ENCODE results near the gene ACOT8.

ACOT8 gene

DNA sequence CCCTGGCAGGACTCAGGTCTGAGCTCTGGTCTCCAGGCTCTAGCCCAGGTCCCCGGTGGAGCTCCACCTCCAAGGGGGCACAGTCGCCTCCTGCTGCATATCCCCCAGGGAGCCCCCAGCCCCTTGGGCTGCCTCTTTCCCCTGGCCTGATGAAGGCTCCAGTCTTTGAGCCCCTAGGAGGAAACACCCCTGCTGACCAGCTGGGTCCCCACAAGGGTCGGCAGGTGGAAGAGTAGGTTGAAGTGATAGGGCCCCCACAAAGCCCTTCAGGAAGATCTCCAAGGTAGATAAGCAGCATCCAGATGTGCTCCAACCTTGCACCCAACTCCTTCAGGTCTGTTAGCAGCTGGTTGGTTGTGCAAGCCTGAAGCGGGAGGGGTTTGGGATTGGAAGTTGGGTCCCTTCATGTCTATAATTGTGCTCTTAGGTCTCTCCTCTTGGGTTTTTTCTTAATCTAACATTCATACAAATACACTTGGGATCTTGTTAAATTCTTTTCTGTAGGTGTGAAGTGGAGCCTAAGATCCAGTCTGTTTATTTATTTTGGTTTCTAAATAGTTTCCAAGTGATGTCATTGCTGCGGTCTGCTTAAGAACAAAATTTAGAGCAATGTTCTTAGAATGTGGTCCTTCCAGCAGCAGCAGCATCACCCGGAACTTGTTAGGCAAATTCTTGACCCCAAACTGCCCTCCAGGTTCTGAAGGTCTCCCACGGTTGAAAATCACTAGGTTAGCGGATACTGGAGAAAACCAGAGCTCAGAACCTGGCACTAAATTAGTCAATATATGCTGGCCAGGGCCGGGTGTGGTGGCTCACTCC lies 39.6 kb downstream of the ACOT8 start:
- Histone ChIP-seq H3K27ac (ENCODE audit: low read depth in 2 of 2, low read length in 2 of 2) (no peak overlapping the region), H3K36me3 (ENCODE audit: control insufficient read depth in 2 of 2, insufficient read depth in 2 of 2, low read length in 2 of 2) (no peaks in the 10 kb centered on the region), H3K27me3 (ENCODE audit: control insufficient read depth in 2 of 2, insufficient read depth in 2 of 2, low read length in 2 of 2) (no peaks in the 10 kb centered on the region)

DNA sequence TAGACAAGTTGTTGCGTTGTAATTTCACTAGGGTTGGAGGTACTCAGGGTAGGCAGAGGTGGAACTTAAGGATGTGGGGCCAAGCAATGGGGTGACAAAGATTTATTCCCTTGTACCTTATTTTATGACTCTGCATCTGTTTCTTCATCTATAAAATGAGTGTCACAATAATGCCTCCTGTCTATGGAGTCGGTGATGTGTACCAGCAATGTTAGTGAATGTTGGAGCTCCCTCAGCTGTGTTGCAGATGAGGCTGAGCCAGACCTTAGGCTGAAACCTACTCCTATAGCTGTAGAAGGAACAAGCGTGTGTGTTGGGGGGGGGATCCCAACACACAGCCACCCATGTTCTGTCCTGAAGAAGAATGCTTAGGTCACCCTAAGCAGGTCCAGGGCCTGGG lies 40.2 kb downstream of the ACOT8 start:
- no peak overlapping the region for H3K27ac ChIP-seq (ENCODE audit: low read depth in 2 of 2, low read length in 2 of 2)
- H3K36me3 ChIP-seq (ENCODE audit: control insufficient read depth in 2 of 2, insufficient read depth in 2 of 2, low read length in 2 of 2): no peaks in the 10 kb centered on the region

More for the DNA sequence above, 39.6 kb downstream of the ACOT8 start:
- H3K9me3 ChIP-seq (ENCODE audit: control insufficient read depth in 2 of 2, low read length in 2 of 2): no peaks in the 10 kb centered on the region
- H3K4me3 ChIP-seq (ENCODE audit: low read length in 2 of 2): no peak overlapping the region
- H3K4me1 ChIP-seq (ENCODE audit: control insufficient read depth in 2 of 2, insufficient read depth in 2 of 2, low read length in 2 of 2): peaks cover 18 to 21% of the 10 kb centered on the region in 2 donors
- no peak overlapping the region for H3K9ac ChIP-seq (ENCODE audit: low read depth in 1 of 2, low read length in 2 of 2)

DNA sequence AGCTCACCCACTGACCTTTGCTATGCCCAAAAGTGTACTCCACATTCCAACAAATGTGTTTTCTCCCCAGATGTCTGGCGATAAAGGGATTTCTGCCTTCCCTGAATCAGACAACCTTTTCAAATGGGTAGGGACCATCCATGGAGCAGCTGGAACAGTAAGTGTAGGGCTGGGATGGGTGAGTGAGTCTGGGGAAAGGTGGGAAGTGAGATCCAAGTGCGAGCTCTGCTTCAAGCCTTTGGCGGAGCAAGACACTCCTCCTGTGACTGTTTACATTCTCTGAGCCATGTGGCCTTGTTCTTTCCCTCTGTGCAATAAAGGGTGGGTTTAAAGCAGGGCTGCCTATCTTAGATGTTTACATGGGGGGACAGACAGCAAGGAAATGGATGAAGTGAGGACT lies 42.9 kb downstream of the ACOT8 start:
- H3K27ac ChIP-seq (ENCODE audit: low read depth in 2 of 2, low read length in 2 of 2): no peak overlapping the region
- H3K9me3 ChIP-seq (ENCODE audit: control insufficient read depth in 2 of 2, low read length in 2 of 2): no peaks in the 10 kb centered on the region
- peaks cover 10 to 19% of the 10 kb centered on the region in 2 donors for H3K4me1 ChIP-seq (ENCODE audit: control insufficient read depth in 2 of 2, insufficient read depth in 2 of 2, low read length in 2 of 2)

More for the DNA sequence above, 40.2 kb downstream of the ACOT8 start:
- H3K4me1 ChIP-seq (ENCODE audit: control insufficient read depth in 2 of 2, insufficient read depth in 2 of 2, low read length in 2 of 2): peaks cover 13 to 19% of the 10 kb centered on the region in 2 donors
- H3K27me3 ChIP-seq (ENCODE audit: control insufficient read depth in 2 of 2, insufficient read depth in 2 of 2, low read length in 2 of 2): no peaks in the 10 kb centered on the region
- H3K9ac ChIP-seq (ENCODE audit: low read depth in 1 of 2, low read length in 2 of 2): no peak overlapping the region
- no peak overlapping the region for H3K4me3 ChIP-seq (ENCODE audit: low read length in 2 of 2)
- H3K9me3 ChIP-seq (ENCODE audit: control insufficient read depth in 2 of 2, low read length in 2 of 2): no peaks in the 10 kb centered on the region

DNA sequence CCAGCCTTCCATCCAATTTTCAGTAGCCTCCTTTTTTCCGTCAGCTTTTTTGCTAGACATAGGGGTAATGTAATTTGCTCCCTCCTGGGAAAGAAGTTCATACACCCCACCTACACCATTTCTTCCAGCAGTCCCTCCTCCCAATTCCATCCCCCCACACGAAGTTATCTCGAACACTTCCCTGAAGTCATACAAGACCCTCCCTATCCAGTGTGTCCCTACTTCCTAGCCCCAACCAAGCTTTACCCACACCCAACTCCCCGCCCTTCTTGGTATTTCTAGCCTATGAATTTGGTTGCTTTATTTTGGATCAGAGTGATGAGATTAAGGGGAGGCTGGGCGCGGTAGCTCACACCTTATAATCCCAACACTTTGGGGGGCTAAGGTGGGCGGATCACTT lies 43.7 kb downstream of the ACOT8 start:
- H3K9me3 ChIP-seq (ENCODE audit: control insufficient read depth in 2 of 2, low read length in 2 of 2): no peaks in the 10 kb centered on the region
- peak overlapping the region; percentile 71 to 77 for H3K4me3 ChIP-seq (ENCODE audit: low read length in 2 of 2)
- H3K27me3 ChIP-seq (ENCODE audit: control insufficient read depth in 2 of 2, insufficient read depth in 2 of 2, low read length in 2 of 2): no peaks in the 10 kb centered on the region
- H3K36me3 ChIP-seq (ENCODE audit: control insufficient read depth in 2 of 2, insufficient read depth in 2 of 2, low read length in 2 of 2): peaks cover 24 to 27% of the 10 kb centered on the region in 2 donors
- no peak overlapping the region for H3K27ac ChIP-seq (ENCODE audit: low read depth in 2 of 2, low read length in 2 of 2)
- H3K9ac ChIP-seq (ENCODE audit: low read depth in 1 of 2, low read length in 2 of 2): no peak overlapping the region
- peaks cover 10 to 19% of the 10 kb centered on the region in 2 donors for H3K4me1 ChIP-seq (ENCODE audit: control insufficient read depth in 2 of 2, insufficient read depth in 2 of 2, low read length in 2 of 2)

More for the DNA sequence above, 42.9 kb downstream of the ACOT8 start:
- Histone ChIP-seq H3K36me3 (ENCODE audit: control insufficient read depth in 2 of 2, insufficient read depth in 2 of 2, low read length in 2 of 2) (peaks cover 18 to 21% of the 10 kb centered on the region in 2 donors), H3K9ac (ENCODE audit: low read depth in 1 of 2, low read length in 2 of 2) (no peak overlapping the region), H3K4me3 (ENCODE audit: low read length in 2 of 2) (no peak overlapping the region), H3K27me3 (ENCODE audit: control insufficient read depth in 2 of 2, insufficient read depth in 2 of 2, low read length in 2 of 2) (no peaks in the 10 kb centered on the region)

DNA sequence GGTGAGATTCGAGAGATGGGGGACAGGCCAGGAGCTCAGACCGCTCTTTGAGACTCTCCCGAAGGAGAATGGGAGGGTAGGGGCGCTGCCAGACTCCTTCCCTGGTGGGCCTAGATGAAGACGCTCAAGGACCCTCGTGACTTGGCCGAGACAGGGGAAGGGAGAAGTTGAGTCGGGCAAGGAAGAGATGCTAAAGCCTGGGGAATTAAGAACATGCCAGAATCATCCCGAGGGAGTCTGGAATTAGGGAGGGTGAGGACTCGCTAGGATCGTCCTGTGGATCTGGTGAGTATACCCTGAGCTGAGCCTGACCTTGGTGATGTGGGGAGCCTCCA lies 44.2 kb downstream of the ACOT8 start:
- Histone ChIP-seq H3K9ac (ENCODE audit: low read depth in 1 of 2, low read length in 2 of 2) (peak overlapping the region in 1 of 2 donors; percentile 65), H3K27ac (ENCODE audit: low read depth in 2 of 2, low read length in 2 of 2) (no peak overlapping the region)

DNA sequence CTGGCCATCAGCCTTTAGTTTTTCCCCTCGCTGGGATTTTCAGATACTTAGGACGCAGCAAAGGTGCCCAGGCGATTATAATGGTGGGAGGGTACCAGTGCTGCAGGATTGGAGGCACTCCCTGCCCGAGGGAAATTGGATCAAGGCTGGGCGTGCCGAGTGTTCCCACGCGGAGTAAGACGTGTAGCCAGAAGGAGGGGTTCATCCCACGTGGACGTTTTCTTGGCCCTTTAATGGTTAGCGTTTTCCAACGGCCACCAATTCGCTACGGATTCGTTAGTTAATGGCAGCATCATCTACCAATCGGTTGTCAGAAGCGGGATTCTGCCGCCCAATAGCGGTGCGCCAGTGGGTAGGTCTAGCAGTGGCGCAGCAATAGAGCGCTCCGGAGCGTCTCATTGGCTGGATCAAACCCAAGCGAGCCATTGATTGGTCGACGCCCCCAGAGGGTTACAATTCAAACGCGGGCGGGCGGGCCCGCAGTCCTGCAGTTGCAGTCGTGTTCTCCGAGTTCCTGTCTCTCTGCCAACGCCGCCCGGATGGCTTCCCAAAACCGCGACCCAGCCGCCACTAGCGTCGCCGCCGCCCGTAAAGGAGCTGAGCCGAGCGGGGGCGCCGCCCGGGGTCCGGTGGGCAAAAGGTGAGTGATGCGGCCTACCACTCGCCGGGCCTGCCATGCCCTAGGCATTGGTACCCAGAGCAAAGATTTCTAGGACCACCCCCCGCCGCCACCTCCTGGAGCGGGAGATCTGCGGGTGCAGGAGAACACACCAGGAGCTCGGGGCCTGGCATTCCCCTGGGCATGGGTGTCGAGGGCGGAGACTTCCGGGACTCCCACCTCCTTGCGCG lies 44.8 kb downstream of the ACOT8 start, which contains the start of gene UBE2C:
UBE2C (plus strand) TSS at position 488 of the 849 bp plus-strand sequence; CDS start at position 540, 52 bp downstream.
- peaks cover 10 to 19% of the 10 kb centered on the region in 2 donors for H3K4me1 ChIP-seq (ENCODE audit: control insufficient read depth in 2 of 2, insufficient read depth in 2 of 2, low read length in 2 of 2)
- H3K36me3 ChIP-seq (ENCODE audit: control insufficient read depth in 2 of 2, insufficient read depth in 2 of 2, low read length in 2 of 2): peaks cover 24 to 29% of the 10 kb centered on the region in 2 donors
- H3K9me3 ChIP-seq (ENCODE audit: control insufficient read depth in 2 of 2, low read length in 2 of 2): no peaks in the 10 kb centered on the region
- H3K4me3 ChIP-seq (ENCODE audit: low read length in 2 of 2): peak within 1 kb of the TSS; percentile 71 to 77
- no peaks in the 10 kb centered on the region for H3K27me3 ChIP-seq (ENCODE audit: control insufficient read depth in 2 of 2, insufficient read depth in 2 of 2, low read length in 2 of 2)
- peak within 1 kb of the TSS; percentile 47 to 65 for H3K9ac ChIP-seq (ENCODE audit: low read depth in 1 of 2, low read length in 2 of 2)
- H3K27ac ChIP-seq (ENCODE audit: low read depth in 2 of 2, low read length in 2 of 2): peak within 1 kb of the TSS; percentile 57 to 72

More for the DNA sequence above, 44.2 kb downstream of the ACOT8 start:
- Histone ChIP-seq H3K4me1 (ENCODE audit: control insufficient read depth in 2 of 2, insufficient read depth in 2 of 2, low read length in 2 of 2) (peaks cover 10 to 19% of the 10 kb centered on the region in 2 donors), H3K4me3 (ENCODE audit: low read length in 2 of 2) (peak overlapping the region; percentile 71 to 77), H3K27me3 (ENCODE audit: control insufficient read depth in 2 of 2, insufficient read depth in 2 of 2, low read length in 2 of 2) (no peaks in the 10 kb centered on the region), H3K36me3 (ENCODE audit: control insufficient read depth in 2 of 2, insufficient read depth in 2 of 2, low read length in 2 of 2) (peaks cover 24 to 29% of the 10 kb centered on the region in 2 donors), H3K9me3 (ENCODE audit: control insufficient read depth in 2 of 2, low read length in 2 of 2) (no peaks in the 10 kb centered on the region)

DNA sequence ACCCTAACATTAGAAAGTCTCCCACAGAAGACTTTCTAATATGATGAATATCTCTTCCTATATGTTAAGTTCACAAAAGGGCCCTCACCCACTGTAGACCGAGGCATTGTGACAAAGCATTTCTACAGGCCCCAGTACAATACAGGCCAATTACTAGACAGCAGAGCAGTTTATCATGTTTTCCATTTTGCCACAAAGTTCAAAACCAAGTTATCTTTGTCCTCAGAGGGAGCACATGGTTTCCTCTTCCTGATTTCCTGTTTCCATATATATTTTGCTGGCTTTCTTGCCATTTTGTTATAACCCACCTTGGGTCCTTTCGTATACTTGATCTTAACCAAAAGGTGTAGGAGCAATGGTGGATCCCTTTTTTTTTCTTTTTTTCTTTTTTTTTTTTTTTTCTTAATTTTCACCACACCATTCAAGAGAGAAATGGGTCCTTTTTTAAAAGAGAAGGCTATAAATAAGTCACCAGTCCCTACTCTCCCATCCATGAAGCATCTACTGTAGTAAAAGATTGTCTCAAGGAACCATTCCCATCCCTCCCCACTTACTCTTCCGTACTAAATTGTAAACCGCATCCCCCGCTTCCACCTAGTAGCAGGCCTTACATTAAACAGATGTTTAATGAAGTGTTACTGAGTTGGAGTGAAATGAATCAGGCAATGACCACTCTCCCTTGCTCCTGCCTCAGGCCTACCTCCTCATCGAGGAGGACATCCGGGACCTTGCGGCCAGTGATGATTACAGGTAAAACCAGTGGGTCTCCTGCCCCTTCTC lies 46.8 kb downstream of the ACOT8 start:
- H3K36me3 ChIP-seq (ENCODE audit: control insufficient read depth in 2 of 2, insufficient read depth in 2 of 2, low read length in 2 of 2): peaks cover 32 to 41% of the 10 kb centered on the region in 2 donors
- H3K27ac ChIP-seq (ENCODE audit: low read depth in 2 of 2, low read length in 2 of 2): no peak overlapping the region
- no peaks in the 10 kb centered on the region for H3K27me3 ChIP-seq (ENCODE audit: control insufficient read depth in 2 of 2, insufficient read depth in 2 of 2, low read length in 2 of 2)
- H3K4me1 ChIP-seq (ENCODE audit: control insufficient read depth in 2 of 2, insufficient read depth in 2 of 2, low read length in 2 of 2): peaks cover 10 to 19% of the 10 kb centered on the region in 2 donors
- H3K4me3 ChIP-seq (ENCODE audit: low read length in 2 of 2): no peak overlapping the region
- H3K9me3 ChIP-seq (ENCODE audit: control insufficient read depth in 2 of 2, low read length in 2 of 2): no peaks in the 10 kb centered on the region
- no peak overlapping the region for H3K9ac ChIP-seq (ENCODE audit: low read depth in 1 of 2, low read length in 2 of 2)

DNA sequence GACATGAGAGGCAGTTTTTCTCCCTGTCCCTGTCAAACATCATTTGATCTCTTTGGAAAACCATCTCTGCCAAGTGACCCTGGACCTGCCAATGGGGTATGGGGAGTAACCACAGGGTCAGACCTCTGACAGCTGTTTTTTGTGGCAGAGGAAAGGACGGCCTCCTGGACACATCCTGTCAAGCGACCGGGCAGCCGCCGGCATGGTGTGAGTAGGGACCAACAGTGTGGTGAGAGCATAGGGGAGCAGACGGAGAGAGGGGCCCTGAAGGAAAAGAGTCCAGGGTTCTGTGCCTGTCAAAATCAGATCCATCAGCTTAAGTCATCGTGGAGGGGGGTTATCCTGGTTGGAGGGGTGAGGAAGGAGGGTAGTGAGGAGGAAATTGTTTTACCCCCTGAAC lies 55.3 kb downstream of the ACOT8 start:
- H3K36me3 ChIP-seq (ENCODE audit: control insufficient read depth in 2 of 2, insufficient read depth in 2 of 2, low read length in 2 of 2): peaks cover 50 to 59% of the 10 kb centered on the region in 2 donors
- no peak overlapping the region for H3K4me3 ChIP-seq (ENCODE audit: low read length in 2 of 2)
- H3K4me1 ChIP-seq (ENCODE audit: control insufficient read depth in 2 of 2, insufficient read depth in 2 of 2, low read length in 2 of 2): peaks cover 0 to 3% of the 10 kb centered on the region in 2 donors
- H3K27ac ChIP-seq (ENCODE audit: low read depth in 2 of 2, low read length in 2 of 2): no peak overlapping the region
- no peaks in the 10 kb centered on the region for H3K27me3 ChIP-seq (ENCODE audit: control insufficient read depth in 2 of 2, insufficient read depth in 2 of 2, low read length in 2 of 2)
- no peaks in the 10 kb centered on the region for H3K9me3 ChIP-seq (ENCODE audit: control insufficient read depth in 2 of 2, low read length in 2 of 2)
- no peak overlapping the region for H3K9ac ChIP-seq (ENCODE audit: low read depth in 1 of 2, low read length in 2 of 2)

DNA sequence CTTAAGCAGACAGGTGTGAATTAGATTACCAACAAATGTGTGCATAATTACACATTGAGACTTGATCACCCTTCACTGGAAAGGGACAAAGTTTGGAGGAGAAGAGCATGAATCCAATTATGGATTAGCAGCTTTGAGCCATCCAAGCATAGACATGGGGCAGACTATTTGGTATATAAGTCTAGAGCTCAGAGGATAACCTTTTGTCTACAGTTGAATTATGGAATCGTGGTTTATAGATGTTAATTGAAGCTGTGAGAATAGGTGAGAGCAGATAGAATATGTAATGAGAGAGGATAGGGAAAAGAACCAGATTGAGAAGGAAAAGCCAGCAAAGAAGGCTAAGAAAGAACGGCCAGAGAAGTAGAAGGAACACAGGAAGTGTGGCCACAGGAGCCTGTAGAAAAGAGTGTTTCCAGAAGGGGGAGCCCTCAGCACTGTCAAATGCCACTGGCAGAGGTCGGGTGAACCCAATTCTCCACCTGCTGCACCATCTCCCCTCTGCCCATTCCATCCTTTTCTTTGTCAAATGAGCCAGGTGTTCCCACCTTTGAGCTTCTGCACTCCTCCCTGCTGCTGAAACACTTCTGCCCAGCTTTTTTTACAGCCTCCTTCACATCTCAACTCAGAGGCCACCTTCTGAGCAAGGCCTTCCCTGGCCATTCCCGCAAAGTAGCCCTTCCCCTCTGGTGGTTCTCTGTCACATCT lies 58.1 kb downstream of the ACOT8 start:
- Histone ChIP-seq H3K9ac (ENCODE audit: low read depth in 1 of 2, low read length in 2 of 2) (no peak overlapping the region), H3K36me3 (ENCODE audit: control insufficient read depth in 2 of 2, insufficient read depth in 2 of 2, low read length in 2 of 2) (peaks cover 52% of the 10 kb centered on the region in 2 donors), H3K4me1 (ENCODE audit: control insufficient read depth in 2 of 2, insufficient read depth in 2 of 2, low read length in 2 of 2) (peaks cover 0 to 3% of the 10 kb centered on the region in 2 donors), H3K4me3 (ENCODE audit: low read length in 2 of 2) (no peak overlapping the region), H3K9me3 (ENCODE audit: control insufficient read depth in 2 of 2, low read length in 2 of 2) (no peaks in the 10 kb centered on the region), H3K27ac (ENCODE audit: low read depth in 2 of 2, low read length in 2 of 2) (no peak overlapping the region), H3K27me3 (ENCODE audit: control insufficient read depth in 2 of 2, insufficient read depth in 2 of 2, low read length in 2 of 2) (no peaks in the 10 kb centered on the region)
